GM13977 (cell line): ENCODE results near the gene OTOP3.

Experiments
- DNase-seq: peaks from one replicate; pipeline ENCODE4 v3.0.0; 2012; ENCODE audit warnings: low spot score
- CTCF ChIP-seq: IDR thresholded peaks from 2 replicates; pipeline ENCODE4 v1.5.1; 2012; ENCODE audit warnings: mild to moderate bottlenecking, control low read depth; ENCODE audit not compliant: insufficient read depth; ENCODE audit errors: extremely low read depth, missing control alignments
- in situ Hi-C: fragments of 300-500 bp; cut with MboI; formaldehyde crosslinking; loops from one replicate; pipeline ENCODE4 v1.12.0; 2022; ENCODE audit warnings: low sequenced_read_pairs, low pct_unique_long_range_greater_than_20kb, mixed read lengths, inconsistent platforms; ENCODE audit not compliant: unreplicated experiment

Gene OTOP3

DNA sequence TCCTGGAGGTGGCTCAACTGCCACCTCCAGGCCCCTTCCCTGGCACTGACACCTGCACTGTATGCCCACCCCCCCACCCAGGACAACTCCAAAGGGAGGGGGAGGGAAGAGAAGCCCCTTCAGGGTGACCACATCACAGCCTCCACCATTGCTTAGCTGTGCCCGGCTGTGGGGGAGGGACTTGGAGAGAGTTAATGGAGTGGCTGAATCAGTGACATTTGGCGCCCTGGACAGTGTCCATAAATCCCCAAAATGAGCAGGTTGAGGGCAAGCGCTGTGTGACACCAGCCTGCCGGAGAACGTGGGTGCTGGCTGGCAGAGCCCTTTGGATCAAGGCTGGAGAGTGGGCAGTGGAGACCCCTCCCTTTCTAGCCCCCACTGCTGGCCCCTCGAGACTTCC lies 13.5 kb upstream of the OTOP3 start:
- no peak for DNase-seq
- TF ChIP-seq CTCF = no peak
- in situ Hi-C loops = no loop called here

DNA sequence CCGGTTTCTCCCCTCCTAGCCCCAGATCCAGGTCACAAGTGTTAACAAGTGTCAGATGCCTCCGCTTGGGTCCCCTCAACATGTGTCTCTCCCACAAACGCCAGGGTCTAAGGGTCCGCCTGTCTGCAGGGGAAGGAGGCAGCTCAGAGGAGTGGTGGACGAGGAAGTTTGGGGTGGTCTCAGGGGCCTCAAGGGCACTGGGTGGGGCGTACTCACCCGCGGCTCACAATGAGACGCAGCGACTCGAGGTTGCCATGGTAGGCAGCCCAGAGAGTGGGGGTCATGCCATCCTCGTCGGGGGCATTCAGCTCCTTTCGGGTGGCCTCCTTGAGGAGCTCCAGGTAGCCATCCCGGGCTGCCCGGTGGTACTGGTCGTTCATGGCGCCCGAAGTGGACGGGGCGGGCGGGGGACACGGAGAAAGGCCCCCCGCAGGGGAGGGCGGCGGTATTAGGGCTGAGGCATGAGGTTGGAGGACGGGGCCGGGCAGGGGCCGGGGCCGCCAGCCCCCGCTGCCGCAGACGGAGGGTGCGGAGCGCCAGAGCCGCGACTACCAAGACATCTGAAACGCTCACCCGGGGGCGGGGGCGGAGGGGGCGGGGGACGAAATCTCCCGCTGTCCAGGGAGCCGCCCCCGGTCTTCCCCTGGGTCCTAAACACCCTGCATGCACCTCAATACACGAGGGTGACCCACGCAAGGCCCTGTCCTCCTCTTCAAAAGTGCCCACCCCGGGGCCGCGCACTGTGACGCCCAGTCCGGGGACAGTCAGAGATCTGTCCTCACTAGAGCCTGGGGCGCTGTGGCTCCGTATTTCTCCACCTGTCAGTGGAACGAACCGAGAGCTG lies 12.8 kb upstream of the OTOP3 start, which contains the start of gene USH1G:
Gene USH1G (minus strand): TSS at position 562 of the 844 bp plus-strand sequence. CDS start 182 bp downstream, at position 380.
- TF ChIP-seq CTCF = no peak
- peak; percentile 84 for DNase-seq

DNA sequence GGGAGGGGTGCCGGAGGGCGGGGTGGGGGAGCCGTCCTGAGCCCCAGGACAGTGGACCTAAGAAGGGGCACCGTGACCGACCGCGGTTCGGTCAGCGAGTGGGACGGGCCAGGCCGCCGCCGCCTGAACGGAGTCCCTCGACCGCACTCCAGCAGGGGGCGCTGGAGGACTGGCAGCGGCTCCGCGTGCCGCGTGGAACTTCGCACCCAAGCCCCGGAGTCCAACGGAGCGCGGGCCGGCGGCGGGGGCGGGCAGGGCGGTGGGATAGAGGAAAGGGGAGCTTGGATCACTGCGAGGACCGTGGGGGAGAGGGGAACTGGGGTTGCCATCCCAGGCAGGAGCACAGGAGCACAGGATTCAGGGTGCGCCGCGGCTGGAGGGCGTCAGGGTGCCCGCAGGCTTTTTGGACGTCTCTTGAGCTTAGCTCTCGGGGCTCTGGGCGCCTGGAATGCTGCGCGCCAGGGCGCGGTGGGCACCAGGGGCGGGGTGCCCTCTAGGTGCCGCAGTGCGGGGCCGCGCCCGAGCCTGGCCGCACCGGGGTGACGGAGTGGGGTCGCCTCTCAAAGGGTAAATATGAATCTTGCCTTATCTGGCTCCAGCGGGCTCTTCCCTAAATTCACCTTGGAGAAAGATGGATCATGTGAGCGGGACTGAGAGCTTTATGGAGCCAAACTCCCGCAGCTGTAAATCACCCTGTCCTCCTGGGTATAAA lies 12.0 kb upstream of the OTOP3 start:
- peak; percentile 92 for TF ChIP-seq CTCF
- DNase-seq = peak; percentile 96
- in situ Hi-C loops = no loop called here

More for the DNA sequence above, 12.8 kb upstream of the OTOP3 start, which contains the start of gene USH1G:
- in situ Hi-C loops = no loop called here

GRCh38 chr17:74924250-74924948 lies 11.3 kb upstream of the OTOP3 start, which contains the start of gene OTOP2:
Gene OTOP2 (plus strand): TSS chr17:74924273. CDS start chr17:74924633, 360 bp downstream.
- no peak for TF ChIP-seq CTCF
- in situ Hi-C loops = no loop called here
- DNase-seq = no peak

DNA sequence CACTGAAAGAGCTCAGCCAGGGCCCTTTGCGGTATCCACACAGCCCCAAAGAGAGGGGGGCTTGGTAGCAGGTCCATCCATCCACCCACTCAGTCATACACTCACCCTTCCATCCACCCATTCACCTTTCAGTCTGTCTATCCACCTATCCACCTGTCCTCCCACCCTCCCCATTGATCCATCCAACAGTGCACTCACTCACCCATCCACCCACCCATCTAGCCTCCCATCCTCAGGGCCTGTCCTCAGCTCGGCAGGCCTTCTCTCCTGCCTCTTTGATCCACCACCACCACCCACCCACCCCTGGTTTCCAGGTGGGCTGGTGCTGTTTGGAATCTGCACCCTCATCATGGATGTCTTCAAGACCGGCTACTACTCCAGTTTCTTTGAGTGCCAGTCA lies 10.5 kb upstream of the OTOP3 start:
- in situ Hi-C loops = no loop called here
- DNase-seq = no peak
- no peak for TF ChIP-seq CTCF

- no peak for TF ChIP-seq CTCF
- DNase-seq = no peak
- in situ Hi-C loops = no loop called here
Observed at GRCh38 chr17:74928786-74929185, 6.9 kb upstream of the OTOP3 start.
